ENCODE measurements around the gene CTIF. TPM values are rescaled to one million over a fixed set of nuclear protein-coding genes. Genes with fewer than 3 reads are reported as not detected.

The CTIF gene
- total RNA-seq, 2 experiments from 2014 or later = 5.7 to 5.9 TPM

- ATAC-seq (no peak), DNase-seq (no peak)
- no peaks in the 10 kb centered on the region for H3K9me3 Mint-ChIP-seq (ENCODE audit: low read depth)
- H3K36me3 Mint-ChIP-seq = no peaks in the 10 kb centered on the region
- no peak overlapping the region for H3K4me3 Mint-ChIP-seq
- peak overlapping the region; percentile 89 for H3K27ac Mint-ChIP-seq
- CTCF ChIA-PET = interaction anchor here (0.9 to 2.2 kb wide), 4 partner anchors 72 to 227 kb away, joined by 3 to 9 read pairs (median 3); no protein-coding TSS in a partner anchor
- H3K27me3 Mint-ChIP-seq = no peaks in the 10 kb centered on the region
- H3K4me1 Mint-ChIP-seq = peaks cover 26% of the 10 kb centered on the region
Measured at GRCh38 chr18:48783616-48784520, 245.0 kb downstream of the CTIF start.

DNA sequence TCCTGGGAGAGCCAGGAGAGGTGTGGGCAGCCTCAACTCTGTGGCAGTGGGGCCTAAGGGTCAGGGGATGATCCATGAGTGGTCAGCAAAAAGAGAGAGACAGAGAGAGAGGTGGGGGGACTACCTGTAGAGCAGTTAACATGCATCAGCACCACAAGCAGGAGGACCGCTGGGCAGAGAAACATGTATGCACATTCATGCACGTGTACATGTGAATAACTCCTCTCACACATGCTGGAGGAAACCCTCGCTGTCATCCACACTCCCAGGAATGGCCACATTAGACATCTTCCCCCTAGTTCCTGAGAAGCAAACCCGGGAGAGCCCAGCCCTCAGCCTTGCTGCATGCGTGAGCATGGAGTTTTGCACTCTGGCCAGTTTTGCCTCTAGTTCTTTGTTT is 245.8 kb downstream of the CTIF start:
- DNase-seq = no peak
- no peak overlapping the region for H3K4me3 Mint-ChIP-seq
- ATAC-seq = no peak
- no peaks in the 10 kb centered on the region for H3K9me3 Mint-ChIP-seq (ENCODE audit: low read depth)
- no peaks in the 10 kb centered on the region for H3K36me3 Mint-ChIP-seq
- H3K4me1 Mint-ChIP-seq = peaks cover 29% of the 10 kb centered on the region
- CTCF ChIA-PET = interaction anchor here (1.1 to 2.9 kb wide), 9 partner anchors 8 to 199 kb away, joined by 3 to 11 read pairs (median 5); no protein-coding TSS in a partner anchor
- H3K27me3 Mint-ChIP-seq = no peaks in the 10 kb centered on the region
- H3K27ac Mint-ChIP-seq = peak overlapping the region; percentile 89

- Mint-ChIP-seq H3K27ac (peak overlapping the region; percentile 89), H3K9me3 (ENCODE audit: low read depth) (no peaks in the 10 kb centered on the region), H3K27me3 (no peaks in the 10 kb centered on the region), H3K4me1 (peaks cover 29% of the 10 kb centered on the region), H3K36me3 (no peaks in the 10 kb centered on the region), H3K4me3 (peak overlapping the region; percentile 8)
- ATAC-seq = peak; percentile 75
- DNase-seq = peak; percentile 74
- CTCF ChIA-PET = interaction anchor here (1.1 to 2.9 kb wide), 10 partner anchors 8 to 198 kb away, joined by 3 to 11 read pairs (median 4); no protein-coding TSS in a partner anchor
Measured at GRCh38 chr18:48785091-48785614, 246.3 kb downstream of the CTIF start.

- no peak for ATAC-seq
- DNase-seq = no peak
- no peaks in the 10 kb centered on the region for H3K9me3 Mint-ChIP-seq (ENCODE audit: low read depth)
- peaks cover 29% of the 10 kb centered on the region for H3K4me1 Mint-ChIP-seq
- H3K36me3 Mint-ChIP-seq = no peaks in the 10 kb centered on the region
- no peaks in the 10 kb centered on the region for H3K27me3 Mint-ChIP-seq
- CTCF ChIA-PET = interaction anchor here (1.1 to 2.9 kb wide), 10 partner anchors 9 to 197 kb away, joined by 3 to 11 read pairs (median 4); no protein-coding TSS in a partner anchor
- H3K4me3 Mint-ChIP-seq = no peak overlapping the region
- peak overlapping the region; percentile 89 for H3K27ac Mint-ChIP-seq
Measured at GRCh38 chr18:48785736-48786454, 247.1 kb downstream of the CTIF start.

DNA sequence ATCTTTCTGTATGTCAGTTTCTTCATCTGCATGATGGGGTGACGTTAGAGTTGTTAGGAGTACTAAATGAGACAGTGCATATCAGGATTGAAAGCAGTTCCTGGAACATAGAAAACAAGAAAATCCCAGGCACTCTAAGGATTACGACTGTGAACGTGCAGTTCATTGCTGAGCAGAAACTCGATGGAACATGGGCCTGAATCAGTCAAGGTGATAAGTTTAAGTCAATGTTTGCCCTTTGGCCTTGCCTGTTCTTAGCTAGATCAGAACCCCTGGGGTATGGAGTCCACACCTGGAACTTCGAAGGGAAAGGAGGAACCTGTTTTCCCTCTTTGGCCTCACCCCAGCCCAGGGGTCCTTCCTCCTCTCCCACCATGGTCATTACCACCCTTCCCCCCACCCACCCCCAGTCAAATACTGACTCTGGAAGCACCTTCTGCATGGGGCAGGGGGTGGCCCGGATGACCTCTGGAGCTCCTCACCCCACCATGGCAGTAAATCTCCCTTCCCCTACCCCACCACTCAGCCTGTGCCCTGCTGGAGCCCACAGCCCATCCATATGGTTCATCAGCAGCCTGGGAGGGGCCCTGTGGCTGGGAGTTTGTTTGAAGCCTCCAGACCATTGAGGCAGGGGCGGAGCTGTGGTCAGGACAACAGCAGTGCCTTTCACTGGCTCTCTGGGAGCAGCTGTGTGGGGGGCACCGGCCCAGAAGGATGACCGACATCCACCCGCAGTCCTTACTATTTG is 247.8 kb downstream of the CTIF start:
- CTCF ChIA-PET = interaction anchor here (1.6 to 2.9 kb wide), 4 partner anchors 10 to 126 kb away, joined by 4 to 11 read pairs (median 8); no protein-coding TSS in a partner anchor
- H3K4me3 Mint-ChIP-seq = no peak overlapping the region
- no peaks in the 10 kb centered on the region for H3K27me3 Mint-ChIP-seq
- peaks cover 31% of the 10 kb centered on the region for H3K4me1 Mint-ChIP-seq
- no peak for DNase-seq
- ATAC-seq = no peak
- H3K27ac Mint-ChIP-seq = no peak overlapping the region
- H3K36me3 Mint-ChIP-seq = peaks cover 1% of the 10 kb centered on the region
- H3K9me3 Mint-ChIP-seq (ENCODE audit: low read depth) = no peaks in the 10 kb centered on the region

DNA sequence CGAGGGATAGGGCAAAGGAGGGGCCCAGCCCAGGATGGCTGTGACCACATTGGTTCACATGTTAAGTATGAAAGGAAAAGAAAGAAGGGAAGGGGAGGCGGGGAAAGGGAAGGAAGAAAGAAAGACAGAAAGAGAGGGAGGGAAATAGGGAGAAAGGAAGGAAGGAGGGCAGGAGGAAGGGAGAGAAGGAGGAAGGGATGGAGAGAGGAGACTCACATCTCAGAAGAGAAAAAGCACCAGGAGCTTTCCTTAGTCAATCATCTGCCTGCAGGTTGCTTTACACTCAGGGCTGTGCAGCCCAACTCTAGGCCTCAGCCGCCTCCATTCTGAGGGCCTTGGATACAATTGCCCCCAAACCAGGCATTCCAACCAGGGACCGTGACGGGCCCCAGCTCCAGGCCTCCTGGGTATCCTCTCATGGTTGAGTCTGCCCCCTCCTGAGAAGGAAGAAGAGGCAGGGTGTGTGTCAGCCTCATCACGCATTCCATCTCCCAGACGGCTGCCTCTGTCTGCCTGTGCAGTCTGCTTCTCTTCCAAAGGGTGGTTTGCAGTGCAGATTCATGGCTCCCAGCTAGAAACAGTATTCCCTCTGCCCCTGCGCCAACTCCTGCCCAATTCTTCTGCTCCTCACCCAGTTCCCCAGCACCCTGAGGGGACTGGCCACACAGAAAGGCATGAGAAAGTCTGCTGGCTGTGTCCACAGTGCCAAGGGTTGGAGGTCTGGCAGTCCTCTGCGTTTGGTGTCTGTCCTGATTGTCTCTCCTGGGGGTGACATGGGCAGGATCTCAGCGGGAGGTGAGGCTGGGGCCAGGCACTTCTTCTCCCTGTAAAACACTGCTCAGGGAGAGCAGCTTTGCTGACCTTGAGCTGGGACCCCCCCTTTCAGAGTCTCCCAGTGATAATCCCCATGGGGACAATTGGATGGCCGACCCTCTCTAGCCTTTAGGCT is 248.6 kb downstream of the CTIF start:
- no peak overlapping the region for H3K4me3 Mint-ChIP-seq
- H3K27me3 Mint-ChIP-seq = no peaks in the 10 kb centered on the region
- no peaks in the 10 kb centered on the region for H3K9me3 Mint-ChIP-seq (ENCODE audit: low read depth)
- ATAC-seq (no peak), DNase-seq (no peak)
- peaks cover 1% of the 10 kb centered on the region for H3K36me3 Mint-ChIP-seq
- CTCF ChIA-PET = interaction anchor here (0.8 to 2.9 kb wide), 3 partner anchors 11 to 126 kb away, joined by 3 to 11 read pairs (median 8); no protein-coding TSS in a partner anchor
- no peak overlapping the region for H3K27ac Mint-ChIP-seq
- peaks cover 31% of the 10 kb centered on the region for H3K4me1 Mint-ChIP-seq

GRCh38 chr18:48788373-48788772 is 249.5 kb downstream of the CTIF start:
- Mint-ChIP-seq H3K4me3 (no peak overlapping the region), H3K27ac (no peak overlapping the region), H3K36me3 (peaks cover 1% of the 10 kb centered on the region), H3K4me1 (peaks cover 31% of the 10 kb centered on the region), H3K9me3 (ENCODE audit: low read depth) (no peaks in the 10 kb centered on the region), H3K27me3 (no peaks in the 10 kb centered on the region)
- DNase-seq = no peak
- no peak for ATAC-seq
- CTCF ChIA-PET = interaction anchor here (0.8 to 2.0 kb wide), 2 partner anchors 11 to 125 kb away, joined by 3 to 6 read pairs; no protein-coding TSS in a partner anchor

GRCh38 chr18:48789259-48789812 is 250.5 kb downstream of the CTIF start:
- CTCF ChIA-PET = interaction anchor here (2.0 kb wide), 1 partner anchor 12 kb away, joined by 6 read pairs; no protein-coding TSS in a partner anchor
- no peak overlapping the region for H3K27ac Mint-ChIP-seq
- no peak overlapping the region for H3K4me3 Mint-ChIP-seq
- no peaks in the 10 kb centered on the region for H3K9me3 Mint-ChIP-seq (ENCODE audit: low read depth)
- peaks cover 27% of the 10 kb centered on the region for H3K4me1 Mint-ChIP-seq
- DNase-seq = no peak
- H3K27me3 Mint-ChIP-seq = peaks cover 3% of the 10 kb centered on the region
- ATAC-seq = no peak
- peaks cover 1% of the 10 kb centered on the region for H3K36me3 Mint-ChIP-seq

- H3K27ac Mint-ChIP-seq = no peak overlapping the region
- H3K9me3 Mint-ChIP-seq (ENCODE audit: low read depth) = no peaks in the 10 kb centered on the region
- H3K4me3 Mint-ChIP-seq = no peak overlapping the region
- H3K4me1 Mint-ChIP-seq = peaks cover 17% of the 10 kb centered on the region
- peaks cover 1% of the 10 kb centered on the region for H3K36me3 Mint-ChIP-seq
- CTCF ChIA-PET = interaction anchor here (2.0 kb wide), 1 partner anchor 13 kb away, joined by 6 read pairs; no protein-coding TSS in a partner anchor
- no peak for ATAC-seq
- no peak for DNase-seq
- peaks cover 3% of the 10 kb centered on the region for H3K27me3 Mint-ChIP-seq
Measured at GRCh38 chr18:48790226-48790863, 251.5 kb downstream of the CTIF start.

DNA sequence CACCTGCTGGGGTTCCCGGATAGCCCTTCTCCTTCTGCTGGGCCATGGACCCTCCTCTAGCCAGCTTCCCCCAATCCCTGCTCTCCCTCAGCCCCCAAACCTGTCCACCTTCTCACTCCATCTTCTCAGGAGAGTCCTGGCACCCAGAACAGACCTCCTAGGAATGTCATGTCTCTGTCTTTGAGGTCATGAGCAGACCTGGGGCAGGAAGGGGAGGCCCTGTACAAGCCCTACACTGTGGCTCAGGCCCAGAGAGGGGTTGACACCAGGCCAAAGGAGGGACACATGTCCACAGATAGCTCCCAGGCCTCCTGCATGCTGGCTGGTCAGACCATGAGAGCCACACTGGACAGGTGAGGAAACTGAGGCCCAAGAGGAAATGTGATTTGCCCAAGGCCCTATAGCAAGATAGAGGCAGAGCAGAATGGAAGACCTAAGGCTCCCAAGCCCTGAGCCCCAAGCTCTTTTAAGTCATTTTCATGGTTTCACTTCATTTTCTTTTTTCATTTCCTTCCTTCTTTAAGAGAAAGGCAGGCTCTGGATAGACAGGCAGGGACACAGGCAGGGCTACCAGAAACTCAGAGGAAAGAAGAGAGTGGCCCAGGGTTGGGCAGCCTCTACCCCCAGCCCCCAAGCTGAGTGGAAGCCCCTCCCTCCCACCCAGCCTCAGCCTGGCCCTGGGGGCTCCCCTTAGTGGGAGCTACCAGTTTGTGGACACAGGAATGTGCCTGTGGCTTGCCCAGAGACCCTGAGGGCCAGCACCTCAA is 252.2 kb downstream of the CTIF start:
- Mint-ChIP-seq H3K4me1 (peaks cover 10% of the 10 kb centered on the region), H3K27ac (no peak overlapping the region), H3K27me3 (peaks cover 3% of the 10 kb centered on the region), H3K36me3 (peaks cover 1% of the 10 kb centered on the region), H3K4me3 (no peak overlapping the region), H3K9me3 (ENCODE audit: low read depth) (no peaks in the 10 kb centered on the region)
- ATAC-seq (no peak), DNase-seq (no peak)
- CTCF ChIA-PET = no interaction called here
